MM.1S (cell line): ENCODE results near the gene RAVER2.

Experiments used
- DNase-seq: peaks from one replicate; pipeline ENCODE4 v3.0.0-alpha.2; 2015
- H2AFZ ChIP-seq: fragments of 300-600 bp; sonication (generic); 2 replicates; pipeline ENCODE4 v1.6.0; 2016; ENCODE audit warnings: antibody characterized with exemption, low read length
- H3F3A ChIP-seq: fragments of 300-600 bp; sonication (generic); 2 replicates; pipeline ENCODE4 v1.6.1; 2016; ENCODE audit warnings: mild to moderate bottlenecking, antibody characterized with exemption, low read length, moderate library complexity, mixed read lengths; ENCODE audit not compliant: insufficient read depth
- H3K27ac ChIP-seq: fragments of 300-600 bp; sonication (generic); 2 replicates; pipeline ENCODE4 v1.5.1; 2016; ENCODE audit warnings: mild to moderate bottlenecking, low read length
- H3K27me3 ChIP-seq: fragments of 300-600 bp; sonication (generic); replicated peaks from 2 replicates; pipeline ENCODE4 v1.6.0; 2016; ENCODE audit warnings: low read length; ENCODE audit not compliant: insufficient read depth
- H3K36me3 ChIP-seq: fragments of 300-600 bp; sonication (generic); replicated peaks from 2 replicates; pipeline ENCODE4 v1.6.1; 2016; ENCODE audit warnings: mild to moderate bottlenecking, low read length, mixed read lengths; ENCODE audit not compliant: insufficient read depth
- H3K4me1 ChIP-seq: fragments of 300-600 bp; sonication (generic); 2 replicates; pipeline ENCODE4 v1.6.1; 2016; ENCODE audit warnings: low read length, mixed read lengths
- H3K4me2 ChIP-seq: fragments of 300-600 bp; sonication (generic); 2 replicates; pipeline ENCODE4 v1.6.0; 2016; ENCODE audit warnings: low read depth, low read length
- H3K4me3 ChIP-seq: fragments of 300-600 bp; sonication (generic); 2 replicates; pipeline ENCODE4 v1.5.1; 2016; ENCODE audit warnings: low read length, mixed read lengths
- H3K79me2 ChIP-seq: fragments of 300-600 bp; sonication (generic); 2 replicates; pipeline ENCODE4 v1.6.1; 2016; ENCODE audit warnings: mixed run types, low read length, mixed read lengths
- H3K9ac ChIP-seq: fragments of 300-600 bp; sonication (generic); 2 replicates; pipeline ENCODE4 v1.6.1; 2016; ENCODE audit warnings: low read length, mixed read lengths
- H3K9me2 ChIP-seq: fragments of 300-600 bp; sonication (generic); replicated peaks from 2 replicates; pipeline ENCODE4 v1.6.1; 2016; ENCODE audit warnings: mild to moderate bottlenecking, low read length, mixed read lengths; ENCODE audit not compliant: insufficient read depth
- H3K9me3 ChIP-seq: fragments of 300-600 bp; sonication (generic); replicated peaks from 2 replicates; pipeline ENCODE4 v1.6.1; 2016; ENCODE audit warnings: mild to moderate bottlenecking, low read length, mixed read lengths; ENCODE audit not compliant: insufficient read depth
- H4K20me1 ChIP-seq: fragments of 300-600 bp; sonication (generic); 2 replicates; pipeline ENCODE4 v1.6.1; 2016; ENCODE audit warnings: mild to moderate bottlenecking, low read length, moderate library complexity, mixed read lengths; ENCODE audit not compliant: insufficient read depth
- EZH2 ChIP-seq: fragments of 300-600 bp; sonication (generic); optimal IDR thresholded peaks from 2 replicates; pipeline ENCODE3; 2017; ENCODE audit warnings: low read depth, mild to moderate bottlenecking, antibody characterized with exemption, low read length, mixed read lengths
- EZH2phosphoT487 ChIP-seq: fragments of 300-600 bp; sonication (generic); IDR thresholded peaks from 2 replicates; pipeline ENCODE4 v1.6.1; 2018; ENCODE audit warnings: antibody characterized with exemption, low read length
- TF ChIP-seq, protein P1 (sequence below): fragments of 300-600 bp; sonication (generic); IDR thresholded peaks from 2 replicates; pipeline ENCODE4 v1.5.1; 2016; ENCODE audit warnings: antibody characterized with exemption, low read length, mixed read lengths

The RAVER2 gene

DNA sequence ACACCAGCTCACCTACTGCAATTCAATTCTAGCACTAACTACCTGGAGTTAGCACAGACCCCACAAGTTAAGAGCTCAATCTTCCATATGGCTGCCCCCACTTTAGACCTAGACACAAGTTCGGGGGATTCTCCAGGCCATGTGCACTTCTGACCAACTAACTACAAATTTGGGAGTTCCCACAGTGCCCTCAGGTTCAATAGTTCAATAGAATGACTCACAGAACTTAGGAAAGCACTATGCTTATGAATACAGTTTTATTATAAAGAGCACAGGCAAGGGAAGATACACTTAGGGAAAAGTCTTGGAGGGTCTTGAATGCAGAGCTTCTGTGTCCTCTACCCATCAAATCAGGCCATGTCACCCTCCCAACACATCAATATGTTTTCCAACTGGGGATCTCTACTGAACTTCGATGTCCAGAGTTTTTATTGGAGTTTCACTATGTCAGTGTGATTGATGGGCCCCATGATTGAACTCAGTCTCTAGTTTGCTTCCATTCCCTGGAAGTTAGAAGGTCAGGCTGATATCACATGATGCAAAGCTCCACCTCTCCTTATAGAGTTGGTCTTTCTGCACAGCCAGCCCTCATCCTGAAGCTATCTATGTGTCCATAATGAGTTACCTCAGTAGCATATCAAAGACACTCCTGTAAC lies 46.1 kb downstream of the RAVER2 start:
- Histone ChIP-seq H3F3A (no peaks in the 10 kb centered on the region), H3K4me1 (no peaks in the 10 kb centered on the region), H4K20me1 (no peaks in the 10 kb centered on the region), H3K36me3 (peaks cover 10% of the 10 kb centered on the region; the same call in 1 of the 2 replicates), H3K27me3 (no peaks in the 10 kb centered on the region), H3K4me2 (no peak overlapping the region), H2AFZ (no peak overlapping the region), H3K4me3 (no peak overlapping the region), H3K9me3 (no peaks in the 10 kb centered on the region), H3K9me2 (no peaks in the 10 kb centered on the region), H3K79me2 (no peaks in the 10 kb centered on the region), H3K9ac (no peak overlapping the region), H3K27ac (no peak overlapping the region)
- DNase-seq = no peak
- TF ChIP-seq, protein P1, sequence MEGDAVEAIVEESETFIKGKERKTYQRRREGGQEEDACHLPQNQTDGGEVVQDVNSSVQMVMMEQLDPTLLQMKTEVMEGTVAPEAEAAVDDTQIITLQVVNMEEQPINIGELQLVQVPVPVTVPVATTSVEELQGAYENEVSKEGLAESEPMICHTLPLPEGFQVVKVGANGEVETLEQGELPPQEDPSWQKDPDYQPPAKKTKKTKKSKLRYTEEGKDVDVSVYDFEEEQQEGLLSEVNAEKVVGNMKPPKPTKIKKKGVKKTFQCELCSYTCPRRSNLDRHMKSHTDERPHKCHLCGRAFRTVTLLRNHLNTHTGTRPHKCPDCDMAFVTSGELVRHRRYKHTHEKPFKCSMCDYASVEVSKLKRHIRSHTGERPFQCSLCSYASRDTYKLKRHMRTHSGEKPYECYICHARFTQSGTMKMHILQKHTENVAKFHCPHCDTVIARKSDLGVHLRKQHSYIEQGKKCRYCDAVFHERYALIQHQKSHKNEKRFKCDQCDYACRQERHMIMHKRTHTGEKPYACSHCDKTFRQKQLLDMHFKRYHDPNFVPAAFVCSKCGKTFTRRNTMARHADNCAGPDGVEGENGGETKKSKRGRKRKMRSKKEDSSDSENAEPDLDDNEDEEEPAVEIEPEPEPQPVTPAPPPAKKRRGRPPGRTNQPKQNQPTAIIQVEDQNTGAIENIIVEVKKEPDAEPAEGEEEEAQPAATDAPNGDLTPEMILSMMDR = no peak
- no peak for TF ChIP-seq EZH2
- TF ChIP-seq EZH2phosphoT487 = no peak

DNA sequence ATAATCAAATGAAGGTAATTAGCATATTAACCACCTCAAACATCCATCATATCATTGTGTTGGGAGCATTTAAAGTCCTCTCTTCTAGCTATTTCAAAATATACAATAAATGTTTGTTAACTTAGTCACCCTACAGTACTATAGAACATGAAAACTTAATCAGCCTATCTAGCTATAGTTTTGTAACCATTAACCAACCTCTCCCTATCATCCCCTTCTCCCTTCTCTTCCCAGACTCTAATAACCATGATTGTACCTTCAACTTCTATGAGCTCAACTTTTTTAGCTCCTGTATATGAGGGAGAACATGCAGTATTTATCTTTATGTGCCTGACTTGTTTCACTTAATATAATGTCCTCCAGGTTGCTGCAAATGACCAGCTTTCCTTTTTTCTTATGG lies 54.0 kb downstream of the RAVER2 start:
- H2AFZ ChIP-seq = no peak overlapping the region
- TF ChIP-seq EZH2 (no peak), EZH2phosphoT487 (no peak)
- TF ChIP-seq, protein P1 = no peak
- no peaks in the 10 kb centered on the region for H3K36me3 ChIP-seq
- H4K20me1 ChIP-seq = no peaks in the 10 kb centered on the region
- no peaks in the 10 kb centered on the region for H3K9me2 ChIP-seq
- no peak overlapping the region for H3K27ac ChIP-seq
- H3K27me3 ChIP-seq = no peaks in the 10 kb centered on the region
- no peak overlapping the region for H3K9ac ChIP-seq
- H3K4me1 ChIP-seq = no peaks in the 10 kb centered on the region
- no peak for DNase-seq
- no peak overlapping the region for H3K4me2 ChIP-seq
- H3K4me3 ChIP-seq = no peak overlapping the region
- no peaks in the 10 kb centered on the region for H3K79me2 ChIP-seq
- H3K9me3 ChIP-seq = no peaks in the 10 kb centered on the region
- H3F3A ChIP-seq = no peaks in the 10 kb centered on the region

DNA sequence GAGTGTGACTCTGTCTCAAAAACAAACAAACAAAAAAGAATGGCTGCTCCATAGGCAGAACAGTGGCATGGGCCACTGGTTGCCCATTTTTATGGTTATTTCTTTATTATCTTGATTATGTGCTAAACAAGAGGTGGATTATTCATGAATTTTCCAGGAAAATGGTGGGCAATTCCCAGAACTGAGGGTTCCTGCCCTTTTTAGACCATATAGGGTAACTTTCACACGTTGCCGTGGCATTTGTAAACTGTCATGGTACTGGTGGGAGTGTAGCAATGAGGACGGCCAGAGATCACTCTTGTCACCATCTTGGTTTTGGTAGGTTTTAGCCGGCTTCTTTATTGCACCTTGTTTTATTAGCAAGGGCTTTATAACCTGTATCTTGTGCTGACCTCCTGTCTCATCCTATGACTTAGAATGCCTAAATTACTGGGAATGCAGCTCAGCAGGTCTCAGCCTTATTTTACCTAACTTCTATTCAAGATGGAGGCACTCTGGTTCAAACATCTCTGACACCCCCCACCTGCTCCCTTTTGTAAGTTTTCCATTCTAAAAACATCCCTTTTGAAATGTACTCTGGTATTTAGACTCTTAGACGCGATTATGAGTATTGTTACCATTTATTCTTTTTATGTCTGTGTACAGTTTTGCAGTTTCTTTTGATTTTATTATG lies 57.1 kb downstream of the RAVER2 start:
- no peaks in the 10 kb centered on the region for H3K9me2 ChIP-seq
- no peaks in the 10 kb centered on the region for H3K4me1 ChIP-seq
- H4K20me1 ChIP-seq = no peaks in the 10 kb centered on the region
- H3K36me3 ChIP-seq = no peaks in the 10 kb centered on the region
- DNase-seq = no peak
- no peak overlapping the region for H3K9ac ChIP-seq
- no peak overlapping the region for H3K4me3 ChIP-seq
- H2AFZ ChIP-seq = no peak overlapping the region
- H3K27me3 ChIP-seq = no peaks in the 10 kb centered on the region
- H3K27ac ChIP-seq = no peak overlapping the region
- no peaks in the 10 kb centered on the region for H3K79me2 ChIP-seq
- H3F3A ChIP-seq = no peaks in the 10 kb centered on the region
- H3K9me3 ChIP-seq = no peaks in the 10 kb centered on the region
- H3K4me2 ChIP-seq = no peak overlapping the region
- TF ChIP-seq, protein P1 = no peak
- TF ChIP-seq EZH2phosphoT487 (no peak), EZH2 (no peak)
